GM12864 (cell line): Measurements from ENCODE around the gene TMEM141.
"Not testable (repeated sequence)": the region's sequence is repeated elsewhere in the genome, so short reads cannot be mapped to it uniquely, and the experiment has no call there.

Source experiments
- DNase-seq: peaks from one replicate; pipeline ENCODE4 v3.0.0-alpha.2; 2011; ENCODE audit warnings: low read depth
- H3K4me3 ChIP-seq: 2 replicates; pipeline ENCODE4 v1.5.1; 2011; ENCODE audit warnings: mild to moderate bottlenecking, low read depth, low read length, control low read depth
- TF ChIP-seq, protein P1 (sequence below): IDR thresholded peaks from 2 replicates; pipeline ENCODE4 v1.5.1; 2011; ENCODE audit warnings: low read depth, mild to moderate bottlenecking, moderate library complexity, low read length, control low read depth, inconsistent platforms; ENCODE audit errors: missing control alignments

TMEM141 gene

DNA sequence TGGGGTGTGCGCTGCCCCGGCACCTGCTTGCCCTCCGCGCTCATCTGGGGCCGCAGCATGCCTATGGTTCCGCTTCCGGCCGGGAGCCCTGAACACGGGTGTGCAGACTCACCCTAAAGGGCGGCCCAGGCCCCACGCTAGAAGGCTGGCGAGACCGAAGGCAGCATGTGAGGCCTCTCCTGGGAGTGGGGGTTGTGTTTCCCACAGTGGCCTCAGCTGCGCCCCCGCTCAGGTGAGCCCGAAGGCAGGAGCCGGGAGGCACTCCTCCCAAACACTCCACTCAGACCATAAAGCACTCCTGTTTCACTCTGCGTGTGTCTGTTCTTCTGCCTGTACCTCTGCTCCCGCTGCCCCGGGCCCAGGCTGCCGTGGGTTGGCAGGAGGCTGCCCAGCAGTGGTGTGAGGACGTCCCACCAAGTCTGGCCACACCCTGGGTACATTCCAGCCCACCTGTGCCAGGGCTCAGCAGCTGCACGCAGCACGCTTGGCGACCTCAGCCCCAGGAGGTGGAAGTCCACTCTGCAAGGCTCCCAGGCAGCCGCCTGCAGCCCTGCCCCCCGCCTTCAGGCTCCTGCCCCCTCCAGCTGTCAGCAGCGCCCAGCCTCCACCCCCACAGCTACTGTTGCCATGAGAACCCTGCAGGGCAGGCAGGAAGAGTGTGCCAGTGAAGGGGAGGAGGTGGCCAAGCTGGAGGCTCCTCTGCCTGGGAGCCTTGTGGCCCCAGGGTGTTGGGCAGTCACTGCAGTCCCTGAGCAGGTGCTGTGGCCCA lies 49.9 kb downstream of the TMEM141 start:
- no peak overlapping the region for H3K4me3 ChIP-seq
- TF ChIP-seq, protein P1, sequence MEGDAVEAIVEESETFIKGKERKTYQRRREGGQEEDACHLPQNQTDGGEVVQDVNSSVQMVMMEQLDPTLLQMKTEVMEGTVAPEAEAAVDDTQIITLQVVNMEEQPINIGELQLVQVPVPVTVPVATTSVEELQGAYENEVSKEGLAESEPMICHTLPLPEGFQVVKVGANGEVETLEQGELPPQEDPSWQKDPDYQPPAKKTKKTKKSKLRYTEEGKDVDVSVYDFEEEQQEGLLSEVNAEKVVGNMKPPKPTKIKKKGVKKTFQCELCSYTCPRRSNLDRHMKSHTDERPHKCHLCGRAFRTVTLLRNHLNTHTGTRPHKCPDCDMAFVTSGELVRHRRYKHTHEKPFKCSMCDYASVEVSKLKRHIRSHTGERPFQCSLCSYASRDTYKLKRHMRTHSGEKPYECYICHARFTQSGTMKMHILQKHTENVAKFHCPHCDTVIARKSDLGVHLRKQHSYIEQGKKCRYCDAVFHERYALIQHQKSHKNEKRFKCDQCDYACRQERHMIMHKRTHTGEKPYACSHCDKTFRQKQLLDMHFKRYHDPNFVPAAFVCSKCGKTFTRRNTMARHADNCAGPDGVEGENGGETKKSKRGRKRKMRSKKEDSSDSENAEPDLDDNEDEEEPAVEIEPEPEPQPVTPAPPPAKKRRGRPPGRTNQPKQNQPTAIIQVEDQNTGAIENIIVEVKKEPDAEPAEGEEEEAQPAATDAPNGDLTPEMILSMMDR, result no peak

DNA sequence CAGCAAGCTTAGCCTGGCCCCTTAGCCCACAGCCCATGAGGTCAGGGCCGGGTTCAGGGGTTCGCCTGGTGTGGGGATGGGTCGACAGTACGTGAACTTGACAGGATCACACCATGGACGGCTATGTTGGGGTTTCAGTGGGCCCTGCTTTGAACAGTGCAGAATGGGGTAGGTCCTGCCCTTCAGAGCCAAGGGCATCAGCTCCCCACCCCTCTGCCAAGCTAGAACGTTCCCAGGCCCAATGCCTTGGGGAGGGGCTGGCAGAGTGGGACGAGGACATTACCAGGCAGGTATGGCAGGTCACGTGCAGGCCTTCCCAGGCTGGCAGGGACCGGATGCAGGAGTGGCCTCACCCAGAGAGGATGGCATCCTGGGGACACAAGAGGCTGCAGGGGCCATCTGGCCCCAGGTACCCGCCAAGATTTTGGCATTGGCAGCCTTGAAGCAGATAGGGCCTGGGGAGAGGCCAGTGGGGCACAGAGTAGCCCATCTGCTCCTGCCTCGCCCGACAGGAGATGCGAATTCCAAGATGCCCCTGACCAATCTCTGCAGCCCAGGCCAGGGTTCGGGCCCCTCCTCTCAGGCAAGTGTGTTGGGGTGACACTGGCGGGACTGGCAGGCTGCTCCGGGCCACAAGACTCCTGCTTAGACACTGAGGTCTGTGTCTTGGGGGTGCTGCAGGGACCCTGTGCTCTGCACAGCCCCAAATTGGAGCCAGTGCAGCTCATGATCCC lies 50.7 kb downstream of the TMEM141 start:
- not testable (repeated sequence) for DNase-seq
- peak overlapping the region; percentile 71; the same call in 1 of the 2 replicates for H3K4me3 ChIP-seq

More for the DNA sequence above, 49.9 kb downstream of the TMEM141 start:
- no peak for DNase-seq

DNA sequence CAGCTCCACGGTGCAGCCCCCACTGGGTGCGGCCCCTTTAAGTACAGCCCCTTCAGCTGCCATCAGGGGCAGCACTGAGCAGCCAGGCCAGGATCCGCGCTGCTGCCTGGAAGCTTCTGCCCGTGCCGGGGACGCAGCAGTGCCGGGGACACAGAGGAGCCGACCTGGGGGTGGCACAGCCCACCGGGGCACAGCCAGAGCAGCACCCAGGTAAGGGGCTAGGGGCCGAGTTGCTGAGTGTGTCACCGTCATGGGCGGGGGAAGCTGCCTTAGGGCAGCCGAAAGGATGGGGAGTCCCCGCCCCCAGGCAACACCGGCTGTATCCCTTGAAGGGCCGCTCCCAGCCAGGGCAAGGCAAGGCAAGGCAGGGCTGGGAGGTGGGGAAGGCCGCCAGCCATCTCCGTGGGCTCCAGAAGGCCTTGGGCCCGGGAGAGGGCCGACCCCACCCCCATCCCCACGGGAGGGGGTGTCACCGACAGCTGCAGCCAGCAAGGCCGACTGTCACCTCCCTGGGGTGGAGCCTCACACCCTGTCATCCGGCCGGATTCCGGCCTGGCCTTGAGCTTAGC lies 51.3 kb downstream of the TMEM141 start, which contains the start of gene AJM1:
Gene AJM1 (plus strand): TSS at position 99 of the 569 bp plus-strand sequence. CDS start 1,937 bp downstream, outside the sequence.
- H3K4me3 ChIP-seq, result peak within 1 kb of the TSS; percentile 71
- TF ChIP-seq, protein P1, result peak; percentile 86
- DNase-seq, result peak; percentile 48
